Measurements from ENCODE around the gene LUC7L3. TPM values are rescaled to one million over a fixed set of nuclear protein-coding genes. Genes with fewer than 3 reads are reported as not detected.

LUC7L3 gene
- total and polyA plus RNA-seq, 2 donors (not counting 1 experiment from before 2014, with no cell fraction given) = 42.9 to 311 TPM

DNA sequence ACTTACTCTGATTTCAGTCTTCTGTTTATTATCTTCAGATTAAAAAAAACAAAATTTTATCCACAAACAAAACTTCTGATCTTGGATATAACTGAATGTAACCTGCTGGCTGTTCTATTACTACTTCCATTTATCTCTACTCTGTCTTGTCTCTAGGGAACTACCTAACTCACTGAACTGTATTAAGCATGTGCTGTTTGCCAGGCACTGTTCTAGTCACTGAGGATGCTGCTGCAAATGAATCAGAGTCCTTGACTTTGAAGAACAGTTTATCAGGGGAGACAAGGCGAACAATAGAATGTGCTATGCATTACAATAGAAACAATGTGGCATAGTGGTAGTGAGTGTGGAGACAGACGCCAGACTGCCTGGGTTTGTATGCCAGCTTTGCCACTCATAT is 9.4 kb upstream of the LUC7L3 start:
- Histone ChIP-seq H3K79me2 (ENCODE audit: control insufficient read depth, insufficient read depth, low read length) (peaks cover 64% of the 10 kb centered on the region), H2AFZ (ENCODE audit: insufficient read depth, low read depth, low read length, poor library complexity, severe bottlenecking) (no peak overlapping the region), H3K4me1 (ENCODE audit: control insufficient read depth in 2 of 2, insufficient read depth in 2 of 2, low read length in 2 of 2) (peaks cover 19 to 30% of the 10 kb centered on the region in 2 donors), H3K4me2 (replicated peaks; ENCODE audit: low read depth, low read length, poor library complexity, severe bottlenecking) (no peak overlapping the region), H4K20me1 (ENCODE audit: control insufficient read depth, insufficient read depth, low read length, poor library complexity, severe bottlenecking) (no peaks in the 10 kb centered on the region), H3K36me3 (replicated peaks in 1 of 2; ENCODE audit: control extremely low read depth in 1 of 2, control insufficient read depth in 1 of 2, extremely low read depth in 1 of 2, insufficient read depth in 2 of 2, low read length in 1 of 2) (no peaks in the 10 kb centered on the region), H3K27ac (ENCODE audit: low read length in 2 of 2) (no peak overlapping the region), H3K4me3 (ENCODE audit: control extremely low read depth in 1 of 5, extremely low read depth in 1 of 5, insufficient read depth in 1 of 5, low read depth in 2 of 5, low read length in 4 of 5) (no peak overlapping the region), H3K27me3 (replicated peaks in 1 of 4; ENCODE audit: control extremely low read depth in 1 of 4, control insufficient read depth in 3 of 4, insufficient read depth in 4 of 4, low read length in 3 of 4) (peaks cover 0 to 2% (median 0%) of the 10 kb centered on the region in 4 experiments), H3K9ac (ENCODE audit: low read length) (no peak overlapping the region), H3K9me3 (ENCODE audit: control extremely low read depth in 1 of 3, control insufficient read depth in 2 of 3, insufficient read depth in 1 of 3, low read length in 2 of 3) (no peaks in the 10 kb centered on the region)
- Mint-ChIP-seq H3K27me3 (no peaks in the 10 kb centered on the region), H3K27ac (peak overlapping the region; percentile 48), H3K4me1 (peaks cover 29% of the 10 kb centered on the region), H3K9me3 (ENCODE audit: insufficient read depth) (no peaks in the 10 kb centered on the region), H3K4me3 (peak overlapping the region; percentile 32)
- TF ChIP-seq, protein P1, sequence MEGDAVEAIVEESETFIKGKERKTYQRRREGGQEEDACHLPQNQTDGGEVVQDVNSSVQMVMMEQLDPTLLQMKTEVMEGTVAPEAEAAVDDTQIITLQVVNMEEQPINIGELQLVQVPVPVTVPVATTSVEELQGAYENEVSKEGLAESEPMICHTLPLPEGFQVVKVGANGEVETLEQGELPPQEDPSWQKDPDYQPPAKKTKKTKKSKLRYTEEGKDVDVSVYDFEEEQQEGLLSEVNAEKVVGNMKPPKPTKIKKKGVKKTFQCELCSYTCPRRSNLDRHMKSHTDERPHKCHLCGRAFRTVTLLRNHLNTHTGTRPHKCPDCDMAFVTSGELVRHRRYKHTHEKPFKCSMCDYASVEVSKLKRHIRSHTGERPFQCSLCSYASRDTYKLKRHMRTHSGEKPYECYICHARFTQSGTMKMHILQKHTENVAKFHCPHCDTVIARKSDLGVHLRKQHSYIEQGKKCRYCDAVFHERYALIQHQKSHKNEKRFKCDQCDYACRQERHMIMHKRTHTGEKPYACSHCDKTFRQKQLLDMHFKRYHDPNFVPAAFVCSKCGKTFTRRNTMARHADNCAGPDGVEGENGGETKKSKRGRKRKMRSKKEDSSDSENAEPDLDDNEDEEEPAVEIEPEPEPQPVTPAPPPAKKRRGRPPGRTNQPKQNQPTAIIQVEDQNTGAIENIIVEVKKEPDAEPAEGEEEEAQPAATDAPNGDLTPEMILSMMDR (IDR thresholded peaks at IDR 0.05) = no peak
- TF ChIP-seq EZH2 (IDR thresholded peaks at IDR 0.05; ENCODE audit: borderline replicate concordance, insufficient read depth, low read depth, low read length, poor library complexity, severe bottlenecking) = no peak
- DNase-seq (no peak), ATAC-seq (ENCODE audit: low read depth) (no peak)
- intact Hi-C loops (cut with micrococcal nuclease) = no loop called here
- ChIA-PET CTCF (no interaction called here), POLR2A (no interaction called here)
- 100% methylated on average over 1 of the region's 2 CpGs for WGBS (ENCODE audit: insufficient coverage)

DNA sequence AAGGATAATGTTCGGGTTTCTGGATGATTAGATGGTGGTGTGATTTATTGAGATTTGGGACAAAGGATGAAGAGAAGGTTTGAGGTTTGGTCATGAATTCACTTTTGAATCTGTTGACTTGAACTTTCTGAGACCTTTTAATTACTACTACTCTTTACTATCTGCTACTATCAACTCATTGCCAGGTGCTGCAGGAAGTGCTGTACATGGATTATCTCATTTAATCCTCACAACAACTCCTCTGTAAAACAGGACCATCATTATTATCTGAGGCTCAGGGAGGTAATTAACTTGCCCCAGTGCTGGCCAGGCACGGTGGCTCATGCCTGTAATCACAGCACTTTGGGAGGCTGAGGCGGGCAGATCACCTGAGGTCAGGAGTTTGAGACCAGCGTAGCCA is 8.8 kb upstream of the LUC7L3 start:
- H3K4me3 Mint-ChIP-seq = no peak overlapping the region
- Histone ChIP-seq H3K4me2 (replicated peaks; ENCODE audit: low read depth, low read length, poor library complexity, severe bottlenecking) (no peak overlapping the region), H3K9ac (ENCODE audit: low read length) (no peak overlapping the region), H4K20me1 (ENCODE audit: control insufficient read depth, insufficient read depth, low read length, poor library complexity, severe bottlenecking) (no peaks in the 10 kb centered on the region), H3K4me1 (ENCODE audit: control insufficient read depth in 2 of 2, insufficient read depth in 2 of 2, low read length in 2 of 2) (peaks cover 19 to 30% of the 10 kb centered on the region in 2 donors), H3K36me3 (replicated peaks in 1 of 2; ENCODE audit: control extremely low read depth in 1 of 2, control insufficient read depth in 1 of 2, extremely low read depth in 1 of 2, insufficient read depth in 2 of 2, low read length in 1 of 2) (no peaks in the 10 kb centered on the region), H3K27me3 (replicated peaks in 1 of 4; ENCODE audit: control extremely low read depth in 1 of 4, control insufficient read depth in 3 of 4, insufficient read depth in 4 of 4, low read length in 3 of 4) (peaks cover 0 to 2% (median 0%) of the 10 kb centered on the region in 4 experiments), H3K4me3 (ENCODE audit: control extremely low read depth in 1 of 5, extremely low read depth in 1 of 5, insufficient read depth in 1 of 5, low read depth in 2 of 5, low read length in 4 of 5) (no peak overlapping the region), H3K79me2 (ENCODE audit: control insufficient read depth, insufficient read depth, low read length) (peaks cover 59% of the 10 kb centered on the region), H3K9me3 (ENCODE audit: control extremely low read depth in 1 of 3, control insufficient read depth in 2 of 3, insufficient read depth in 1 of 3, low read length in 2 of 3) (no peaks in the 10 kb centered on the region), H3K27ac (ENCODE audit: low read length in 2 of 2) (no peak overlapping the region), H2AFZ (ENCODE audit: insufficient read depth, low read depth, low read length, poor library complexity, severe bottlenecking) (no peak overlapping the region)
- ChIA-PET CTCF (no interaction called here), POLR2A (no interaction called here)
- intact Hi-C loops (cut with micrococcal nuclease) = no loop called here
- H3K4me1 Mint-ChIP-seq = peaks cover 26% of the 10 kb centered on the region
- H3K27ac Mint-ChIP-seq = peak overlapping the region; percentile 26
- H3K9me3 Mint-ChIP-seq (ENCODE audit: insufficient read depth) = no peaks in the 10 kb centered on the region
- H3K27me3 Mint-ChIP-seq = no peaks in the 10 kb centered on the region
- ATAC-seq (ENCODE audit: low read depth) (no peak), DNase-seq (no peak)
- WGBS (ENCODE audit: insufficient coverage) = 100% methylated on average over 3 of the region's 4 CpGs
- TF ChIP-seq, protein P1 (IDR thresholded peaks at IDR 0.05) = no peak
- no peak for TF ChIP-seq EZH2 (IDR thresholded peaks at IDR 0.05; ENCODE audit: borderline replicate concordance, insufficient read depth, low read depth, low read length, poor library complexity, severe bottlenecking)

Measured in B cell (primary cell).